GM12872 (cell line): ENCODE measurements around the gene PPP1R1B.

ENCODE experiments used
- TF ChIP-seq, protein P1 (sequence below): IDR thresholded peaks from 3 replicates; pipeline ENCODE4 v1.5.1; 2011; ENCODE audit warnings: low read depth, mild to moderate bottlenecking, low read length, moderate library complexity; ENCODE audit not compliant: insufficient read depth

The PPP1R1B gene

DNA sequence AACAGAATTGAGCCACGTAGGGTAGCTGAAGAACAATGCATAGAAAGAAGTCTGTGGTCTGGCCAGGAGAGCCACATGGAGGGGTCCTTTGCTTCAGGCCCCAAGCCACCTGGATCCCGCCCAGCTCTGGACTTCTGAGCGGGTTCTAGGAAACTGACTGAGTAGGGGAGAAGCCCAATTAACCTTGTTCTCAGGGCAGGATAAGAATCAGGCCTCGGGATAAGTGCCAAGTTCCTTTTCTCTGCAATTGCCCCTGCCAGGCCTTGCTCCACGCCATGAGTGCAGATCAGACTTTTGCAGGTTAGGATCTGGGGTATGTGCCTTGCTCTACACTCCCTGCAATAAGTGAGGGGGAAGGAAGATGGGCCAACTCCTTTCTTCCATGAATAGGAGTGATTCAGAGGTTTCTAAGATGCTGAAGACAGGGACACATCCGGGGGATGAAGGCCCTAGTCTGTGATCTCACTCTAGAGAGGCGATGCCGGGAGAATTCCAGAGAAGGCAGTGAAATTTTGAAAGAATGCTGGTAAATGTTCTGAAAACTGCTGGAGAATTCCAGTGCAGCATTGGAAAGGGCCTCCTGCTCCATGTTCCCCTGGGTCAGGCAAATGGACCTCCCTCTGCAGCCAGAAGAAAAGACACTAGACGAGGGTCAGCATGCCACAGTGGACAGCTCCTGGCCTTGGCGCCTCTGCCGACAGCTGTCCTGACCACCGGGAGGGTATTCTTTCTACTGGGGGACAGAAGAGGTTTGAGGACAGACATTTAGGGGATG lies 24.8 kb upstream of the PPP1R1B start:
- TF ChIP-seq, protein P1, sequence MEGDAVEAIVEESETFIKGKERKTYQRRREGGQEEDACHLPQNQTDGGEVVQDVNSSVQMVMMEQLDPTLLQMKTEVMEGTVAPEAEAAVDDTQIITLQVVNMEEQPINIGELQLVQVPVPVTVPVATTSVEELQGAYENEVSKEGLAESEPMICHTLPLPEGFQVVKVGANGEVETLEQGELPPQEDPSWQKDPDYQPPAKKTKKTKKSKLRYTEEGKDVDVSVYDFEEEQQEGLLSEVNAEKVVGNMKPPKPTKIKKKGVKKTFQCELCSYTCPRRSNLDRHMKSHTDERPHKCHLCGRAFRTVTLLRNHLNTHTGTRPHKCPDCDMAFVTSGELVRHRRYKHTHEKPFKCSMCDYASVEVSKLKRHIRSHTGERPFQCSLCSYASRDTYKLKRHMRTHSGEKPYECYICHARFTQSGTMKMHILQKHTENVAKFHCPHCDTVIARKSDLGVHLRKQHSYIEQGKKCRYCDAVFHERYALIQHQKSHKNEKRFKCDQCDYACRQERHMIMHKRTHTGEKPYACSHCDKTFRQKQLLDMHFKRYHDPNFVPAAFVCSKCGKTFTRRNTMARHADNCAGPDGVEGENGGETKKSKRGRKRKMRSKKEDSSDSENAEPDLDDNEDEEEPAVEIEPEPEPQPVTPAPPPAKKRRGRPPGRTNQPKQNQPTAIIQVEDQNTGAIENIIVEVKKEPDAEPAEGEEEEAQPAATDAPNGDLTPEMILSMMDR: no peak

DNA sequence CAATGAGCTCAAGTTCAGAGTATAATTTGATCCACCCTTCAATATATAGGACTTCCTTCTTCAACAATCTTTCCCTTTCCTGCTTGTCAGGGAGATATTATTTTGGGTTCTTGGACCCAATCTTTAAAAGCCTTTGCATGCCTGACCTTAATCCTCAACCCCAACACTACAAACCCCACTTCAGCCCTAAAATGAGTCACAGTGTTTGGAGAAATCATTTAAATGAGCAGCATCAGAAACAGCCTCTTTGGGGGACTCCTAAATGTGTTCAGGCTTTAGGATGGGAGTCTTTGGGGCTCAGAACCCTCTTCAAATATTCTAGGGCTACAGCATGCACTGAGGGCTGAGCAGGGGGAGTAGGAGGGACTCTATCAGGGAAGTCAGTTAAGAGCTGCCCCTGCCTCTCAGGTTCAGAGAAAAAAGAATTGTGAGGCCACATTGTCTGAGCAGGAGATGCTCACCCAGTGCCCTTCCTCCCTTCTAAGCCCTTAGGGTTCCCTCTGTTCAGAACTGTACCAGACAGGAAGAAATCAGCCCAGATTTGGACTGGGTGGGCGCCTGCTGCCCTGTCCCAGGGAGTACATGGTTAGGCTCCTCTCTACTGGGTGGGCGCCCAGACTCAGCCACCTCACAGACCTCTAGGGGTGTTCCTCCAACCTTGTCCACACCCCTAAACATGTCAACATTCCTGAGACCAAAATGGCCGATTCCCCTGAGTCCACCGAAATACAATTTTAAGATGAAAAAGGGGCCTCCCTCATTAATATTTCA lies 24.0 kb upstream of the PPP1R1B start:
- TF ChIP-seq, protein P1: no peak

DNA sequence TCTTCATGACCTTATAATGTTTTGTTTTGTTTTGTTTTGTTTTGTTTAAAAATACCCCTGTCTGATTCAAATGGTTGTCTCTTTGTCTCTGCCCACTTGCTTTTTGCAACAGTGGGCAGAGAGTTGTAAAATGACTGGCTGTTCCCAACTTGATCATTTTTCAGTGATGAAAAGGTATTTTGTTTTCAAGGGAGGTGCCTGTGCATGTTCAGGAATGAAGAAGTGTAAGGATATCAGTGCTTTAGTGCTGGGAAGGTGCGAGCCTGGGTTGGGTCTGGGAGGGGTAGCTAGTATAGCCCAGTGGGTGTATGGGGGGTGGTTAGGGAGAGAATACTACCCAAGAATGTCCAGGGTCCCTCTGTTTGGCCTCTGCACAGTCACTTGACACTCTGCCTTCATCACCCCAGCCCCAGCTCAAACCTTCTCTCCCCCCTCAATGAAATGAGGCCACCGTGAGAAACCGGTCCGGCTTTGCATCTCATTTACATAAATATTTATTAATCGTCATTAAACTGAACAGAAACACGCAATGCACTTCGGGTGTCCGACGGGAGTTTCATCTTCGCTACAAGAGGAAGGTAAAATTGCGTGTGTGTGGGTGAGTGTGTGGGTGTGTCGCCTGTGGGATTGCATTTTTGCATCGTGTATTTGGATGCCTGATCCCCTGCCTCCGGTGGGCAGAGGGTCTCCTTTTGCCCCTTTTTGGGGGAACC lies 23.3 kb upstream of the PPP1R1B start:
- TF ChIP-seq, protein P1: no peak

DNA sequence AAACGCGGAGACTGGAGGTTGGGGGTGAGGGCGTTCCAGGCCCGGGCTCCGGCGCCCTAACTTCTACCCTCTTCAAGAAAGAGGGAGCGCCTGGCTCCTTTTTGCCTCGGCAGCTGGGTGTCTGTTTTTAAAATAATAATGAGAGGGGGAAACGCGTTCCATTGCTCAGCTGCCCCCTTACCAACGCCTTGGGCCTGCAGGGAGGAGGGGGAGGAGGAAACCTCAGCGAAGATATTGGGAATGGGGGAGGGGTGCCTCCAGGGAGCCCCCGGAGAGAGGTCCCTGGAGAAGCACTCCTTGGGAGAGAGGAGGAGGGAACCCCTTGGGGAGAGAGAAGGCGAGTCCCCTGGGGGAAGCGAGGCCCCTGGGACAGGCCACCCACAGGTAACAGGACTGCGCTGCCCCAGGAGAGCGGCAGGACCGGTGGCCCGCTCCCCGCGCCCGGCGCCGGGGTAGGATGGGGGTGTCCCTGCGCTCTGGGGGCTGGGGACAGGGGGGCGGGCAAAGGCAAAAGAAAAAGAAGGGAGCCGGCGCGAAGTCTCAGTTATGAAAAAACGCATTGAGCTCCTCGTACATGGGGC lies 21.8 kb upstream of the PPP1R1B start:
- TF ChIP-seq, protein P1: no peak

DNA sequence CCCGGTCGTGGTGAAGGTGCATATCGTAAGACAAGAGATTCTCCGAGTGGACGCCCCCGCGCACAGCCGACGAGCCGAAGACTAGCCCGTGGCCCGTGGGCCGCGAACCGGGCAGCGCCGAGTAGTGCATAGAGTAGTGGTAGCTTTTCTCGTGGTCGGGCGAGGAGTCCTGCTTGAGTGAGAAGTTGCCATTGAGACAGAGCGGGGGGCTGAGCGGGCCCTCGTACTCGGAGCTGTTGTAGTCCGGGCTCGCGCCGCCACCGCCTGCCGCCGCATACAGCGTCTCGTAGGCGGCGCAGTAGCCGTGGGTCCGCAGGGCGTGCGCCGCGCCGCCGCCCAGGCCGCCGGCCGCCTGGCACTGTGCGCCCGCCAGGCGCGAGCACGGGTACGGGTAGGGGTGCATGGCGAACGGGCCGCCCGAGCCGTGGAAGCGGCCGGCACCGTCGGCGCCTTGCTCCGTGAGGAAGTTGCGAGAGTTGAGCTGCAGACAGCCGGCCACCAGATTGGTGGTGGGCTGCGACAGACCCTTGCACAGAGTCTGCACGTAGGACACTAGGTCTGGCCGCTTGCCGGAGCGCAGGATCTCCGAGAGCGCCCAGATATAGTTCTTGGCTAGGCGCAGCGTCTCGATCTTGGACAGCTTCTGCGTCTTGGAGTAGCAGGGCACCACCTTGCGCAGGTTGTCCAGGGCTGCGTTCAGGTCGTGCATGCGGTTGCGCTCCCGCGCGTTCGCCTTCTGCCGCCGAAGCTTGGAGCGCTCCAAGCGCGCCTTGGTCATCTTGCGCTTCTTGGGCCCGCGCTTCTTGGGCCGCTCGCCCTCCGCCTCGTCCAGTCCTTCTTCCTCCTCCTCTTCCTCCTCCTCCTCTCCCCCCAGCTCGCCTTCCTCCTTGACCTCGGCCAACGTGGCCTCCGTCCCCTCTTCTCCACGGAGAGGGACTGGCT lies 21.0 kb upstream of the PPP1R1B start:
- TF ChIP-seq, protein P1: no peak

DNA sequence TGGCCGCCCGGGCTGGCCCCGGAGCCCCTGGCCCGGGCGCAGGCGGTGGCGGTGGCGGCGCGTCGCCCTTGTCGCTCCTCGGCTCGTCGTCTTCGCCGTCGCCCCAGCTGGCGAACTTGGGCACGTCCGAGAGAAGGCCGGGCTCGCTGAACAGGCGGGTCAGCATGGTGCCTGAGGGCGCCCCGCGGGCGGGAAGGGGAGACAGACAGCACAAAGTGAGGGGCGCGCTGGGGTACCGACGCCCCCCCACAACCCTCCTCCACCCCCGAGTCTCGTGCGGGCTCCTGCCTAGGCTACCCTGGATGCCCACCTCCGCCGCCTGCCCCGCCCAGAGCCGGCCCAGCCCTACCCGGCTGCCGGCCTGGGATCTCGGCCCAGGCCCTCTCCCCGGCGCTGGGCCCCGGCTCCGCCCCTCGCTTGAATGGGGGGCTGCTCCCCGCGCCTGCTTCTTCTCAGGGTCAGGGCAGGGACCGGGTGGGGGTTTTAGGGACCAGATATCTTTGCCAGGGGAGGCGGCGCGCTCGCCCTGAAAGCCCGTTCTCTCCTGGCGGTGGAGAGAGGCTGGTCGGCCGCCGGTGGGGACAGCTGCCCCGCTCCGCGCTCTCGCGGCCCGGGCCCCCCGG lies 20.2 kb upstream of the PPP1R1B start:
- TF ChIP-seq, protein P1: no peak
